ENCODE measurements around the gene KCNMA1. TPM values are rescaled to one million over a fixed set of nuclear protein-coding genes. Genes with fewer than 3 reads are reported as not detected.

The KCNMA1 gene
- total RNA-seq, 1 experiment from 2014 or later: 0.49 TPM

DNA sequence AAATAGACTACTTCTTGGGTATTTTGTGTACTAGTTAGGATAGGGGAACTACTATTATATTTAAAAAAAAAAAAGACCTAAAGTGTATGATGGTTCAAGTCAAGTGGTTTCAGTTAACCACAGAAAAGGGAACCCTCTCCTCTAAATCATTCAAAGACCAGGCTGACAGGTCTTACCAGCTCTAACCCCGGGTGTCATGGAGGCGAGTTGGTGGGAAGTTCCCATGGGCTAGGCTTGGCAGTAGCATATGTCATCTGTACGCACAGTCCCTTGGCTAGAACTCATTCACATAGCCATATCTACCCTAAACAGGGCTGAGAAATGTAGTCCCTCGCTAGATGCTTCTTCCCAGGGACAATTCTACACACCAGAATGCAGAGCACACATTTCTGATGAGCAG is 37.7 kb upstream of the KCNMA1 start:
- Histone ChIP-seq H3K79me2 (ENCODE audit: insufficient read depth, low read length) (no peaks in the 10 kb centered on the region), H3K9me3 (ENCODE audit: control insufficient read depth in 1 of 2, insufficient read depth in 1 of 2, low read depth in 1 of 2, low read length in 2 of 2) (no peaks in the 10 kb centered on the region), H2AFZ (ENCODE audit: low read depth, low read length, poor library complexity, severe bottlenecking) (no peak overlapping the region), H3K9ac (ENCODE audit: low read length) (no peak overlapping the region), H3K4me3 (replicated peaks in 1 of 2; ENCODE audit: low read depth in 1 of 2, low read length in 2 of 2) (no peak overlapping the region), H3K9me2 (ENCODE audit: insufficient read depth) (no peaks in the 10 kb centered on the region), H3K27me3 (ENCODE audit: insufficient read depth, low read length) (peaks cover 10% of the 10 kb centered on the region), H3K27ac (ENCODE audit: low read depth, low read length) (no peak overlapping the region), H3K4me2 (ENCODE audit: low read length) (no peak overlapping the region), H3K36me3 (ENCODE audit: control insufficient read depth in 1 of 2, insufficient read depth in 2 of 2, low read length in 2 of 2) (no peaks in the 10 kb centered on the region), H3K4me1 (ENCODE audit: control insufficient read depth in 1 of 2, insufficient read depth in 2 of 2, low read length in 2 of 2) (no peaks in the 10 kb centered on the region; a peak in 1 of 4 replicates), H4K20me1 (ENCODE audit: insufficient read depth) (no peaks in the 10 kb centered on the region)
- TF ChIP-seq POLR2A (IDR thresholded peaks at IDR 0.05; ENCODE audit: borderline replicate concordance, extremely low read depth, insufficient read depth, insufficient read length): no peak
- TF ChIP-seq ZFX (IDR thresholded peaks at IDR 0.05): no peak
- TF ChIP-seq RAD21 (IDR thresholded peaks at IDR 0.05; ENCODE audit: low read depth): no peak
- ATAC-seq: no peak
- BruUV-seq (replicated peaks): no TSS peak
- intact Hi-C loops (cut with micrococcal nuclease): no loop called here
- ChIA-PET RAD21 (ENCODE audit: low non-redundant PET in 1 of 2, low total read pairs in 2 of 2, uncharacterized antibody in 2 of 2, unreplicated experiment in 2 of 2) (no interaction called here), CTCF (no interaction called here), POLR2A (no interaction called here)
- no peak for DNase-seq (ENCODE audit: low read depth, low spot score)

DNA sequence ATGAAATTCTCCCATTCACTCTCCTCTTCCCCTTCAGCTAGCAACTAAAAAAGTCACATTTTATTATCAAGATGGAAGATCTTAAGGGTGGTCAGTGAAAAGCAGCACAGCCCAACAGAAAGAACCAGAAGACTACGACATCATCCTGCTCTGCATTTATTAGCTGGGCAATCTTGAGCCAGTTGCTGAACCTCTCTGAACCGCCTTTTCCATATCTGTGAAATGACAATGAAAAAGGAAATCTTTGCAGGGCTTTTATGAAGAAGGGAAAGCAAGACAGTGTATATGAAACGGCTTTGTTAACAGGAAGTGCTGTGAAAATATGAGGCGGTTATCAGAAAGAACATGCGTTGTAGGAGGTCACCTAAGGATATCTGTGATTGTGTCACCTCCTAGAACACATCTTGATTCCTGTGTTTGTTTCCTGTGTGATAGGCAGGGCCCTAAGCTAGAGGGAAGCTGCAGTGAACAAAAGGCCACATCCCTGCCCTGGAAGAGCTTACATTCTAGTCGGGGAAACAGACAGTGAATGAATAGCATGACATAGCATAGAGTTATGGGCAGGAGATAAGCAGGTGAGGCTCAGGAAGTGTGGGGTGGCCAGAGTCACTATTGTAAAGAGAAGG is 36.0 kb upstream of the KCNMA1 start:
- ChIA-PET RAD21 (ENCODE audit: low non-redundant PET in 1 of 2, low total read pairs in 2 of 2, uncharacterized antibody in 2 of 2, unreplicated experiment in 2 of 2) (no interaction called here), POLR2A (no interaction called here), CTCF (no interaction called here)
- DNase-seq (ENCODE audit: low read depth, low spot score) (no peak), ATAC-seq (no peak)
- H3K27me3 ChIP-seq (ENCODE audit: insufficient read depth, low read length): peaks cover 16% of the 10 kb centered on the region; the same call in 1 of the 2 replicates
- TF ChIP-seq RAD21 (IDR thresholded peaks at IDR 0.05; ENCODE audit: low read depth) (no peak), SP1 (IDR thresholded peaks at IDR 0.05; ENCODE audit: low read depth) (no peak), EZH2phosphoT487 (IDR thresholded peaks at IDR 0.05; ENCODE audit: borderline replicate concordance) (no peak), CEBPB (IDR thresholded peaks at IDR 0.05; ENCODE audit: low read depth) (no peak), TCF7L2 (IDR thresholded peaks at IDR 0.05; ENCODE audit: borderline replicate concordance, extremely low read depth, insufficient read depth, insufficient read length) (no peak), ZFX (IDR thresholded peaks at IDR 0.05) (no peak), ELF1 (IDR thresholded peaks at IDR 0.05; ENCODE audit: borderline replicate concordance, low read depth) (no peak), ZNF274 (IDR thresholded peaks at IDR 0.05; ENCODE audit: low read depth, low read length) (no peak), CBX3 (IDR thresholded peaks at IDR 0.05; ENCODE audit: low read depth) (no peak), EGR1 (IDR thresholded peaks at IDR 0.05; ENCODE audit: low read depth) (no peak), YY1 (IDR thresholded peaks at IDR 0.05; ENCODE audit: extremely low read depth, insufficient replicate concordance, low read depth, low read length) (no peak)
- TF ChIP-seq, protein P1, sequence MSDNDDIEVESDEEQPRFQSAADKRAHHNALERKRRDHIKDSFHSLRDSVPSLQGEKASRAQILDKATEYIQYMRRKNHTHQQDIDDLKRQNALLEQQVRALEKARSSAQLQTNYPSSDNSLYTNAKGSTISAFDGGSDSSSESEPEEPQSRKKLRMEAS (IDR thresholded peaks at IDR 0.05): no peak
- TF ChIP-seq, protein P2, sequence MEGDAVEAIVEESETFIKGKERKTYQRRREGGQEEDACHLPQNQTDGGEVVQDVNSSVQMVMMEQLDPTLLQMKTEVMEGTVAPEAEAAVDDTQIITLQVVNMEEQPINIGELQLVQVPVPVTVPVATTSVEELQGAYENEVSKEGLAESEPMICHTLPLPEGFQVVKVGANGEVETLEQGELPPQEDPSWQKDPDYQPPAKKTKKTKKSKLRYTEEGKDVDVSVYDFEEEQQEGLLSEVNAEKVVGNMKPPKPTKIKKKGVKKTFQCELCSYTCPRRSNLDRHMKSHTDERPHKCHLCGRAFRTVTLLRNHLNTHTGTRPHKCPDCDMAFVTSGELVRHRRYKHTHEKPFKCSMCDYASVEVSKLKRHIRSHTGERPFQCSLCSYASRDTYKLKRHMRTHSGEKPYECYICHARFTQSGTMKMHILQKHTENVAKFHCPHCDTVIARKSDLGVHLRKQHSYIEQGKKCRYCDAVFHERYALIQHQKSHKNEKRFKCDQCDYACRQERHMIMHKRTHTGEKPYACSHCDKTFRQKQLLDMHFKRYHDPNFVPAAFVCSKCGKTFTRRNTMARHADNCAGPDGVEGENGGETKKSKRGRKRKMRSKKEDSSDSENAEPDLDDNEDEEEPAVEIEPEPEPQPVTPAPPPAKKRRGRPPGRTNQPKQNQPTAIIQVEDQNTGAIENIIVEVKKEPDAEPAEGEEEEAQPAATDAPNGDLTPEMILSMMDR (IDR thresholded peaks at IDR 0.05 in 2 of 3, conservative IDR thresholded peaks at IDR 0.05 in 1 of 3; ENCODE audit: borderline replicate concordance in 1 of 3, insufficient read depth in 1 of 3, low read depth in 2 of 3, low read length in 2 of 3): no peak
- TF ChIP-seq, protein P3, sequence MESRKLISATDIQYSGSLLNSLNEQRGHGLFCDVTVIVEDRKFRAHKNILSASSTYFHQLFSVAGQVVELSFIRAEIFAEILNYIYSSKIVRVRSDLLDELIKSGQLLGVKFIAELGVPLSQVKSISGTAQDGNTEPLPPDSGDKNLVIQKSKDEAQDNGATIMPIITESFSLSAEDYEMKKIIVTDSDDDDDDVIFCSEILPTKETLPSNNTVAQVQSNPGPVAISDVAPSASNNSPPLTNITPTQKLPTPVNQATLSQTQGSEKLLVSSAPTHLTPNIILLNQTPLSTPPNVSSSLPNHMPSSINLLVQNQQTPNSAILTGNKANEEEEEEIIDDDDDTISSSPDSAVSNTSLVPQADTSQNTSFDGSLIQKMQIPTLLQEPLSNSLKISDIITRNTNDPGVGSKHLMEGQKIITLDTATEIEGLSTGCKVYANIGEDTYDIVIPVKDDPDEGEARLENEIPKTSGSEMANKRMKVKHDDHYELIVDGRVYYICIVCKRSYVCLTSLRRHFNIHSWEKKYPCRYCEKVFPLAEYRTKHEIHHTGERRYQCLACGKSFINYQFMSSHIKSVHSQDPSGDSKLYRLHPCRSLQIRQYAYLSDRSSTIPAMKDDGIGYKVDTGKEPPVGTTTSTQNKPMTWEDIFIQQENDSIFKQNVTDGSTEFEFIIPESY (IDR thresholded peaks at IDR 0.05; ENCODE audit: extremely low read depth, insufficient replicate concordance, low read length): no peak
- no peaks in the 10 kb centered on the region for H3K9me3 ChIP-seq (ENCODE audit: control insufficient read depth in 1 of 2, insufficient read depth in 1 of 2, low read depth in 1 of 2, low read length in 2 of 2)
- H3K9me2 ChIP-seq (ENCODE audit: insufficient read depth): no peaks in the 10 kb centered on the region
- no peaks in the 10 kb centered on the region for H4K20me1 ChIP-seq (ENCODE audit: insufficient read depth)
- H3K79me2 ChIP-seq (ENCODE audit: insufficient read depth, low read length): no peaks in the 10 kb centered on the region
- H3K4me1 ChIP-seq (ENCODE audit: control insufficient read depth in 1 of 2, insufficient read depth in 2 of 2, low read length in 2 of 2): no peaks in the 10 kb centered on the region; a peak in 1 of 4 replicates
- H2AFZ ChIP-seq (ENCODE audit: low read depth, low read length, poor library complexity, severe bottlenecking): no peak overlapping the region
- BruUV-seq (replicated peaks): no TSS peak
- H3K27ac ChIP-seq (ENCODE audit: low read depth, low read length): no peak overlapping the region
- H3K4me3 ChIP-seq (replicated peaks in 1 of 2; ENCODE audit: low read depth in 1 of 2, low read length in 2 of 2): no peak overlapping the region
- no peak overlapping the region for H3K4me2 ChIP-seq (ENCODE audit: low read length)
- no peaks in the 10 kb centered on the region for H3K36me3 ChIP-seq (ENCODE audit: control insufficient read depth in 1 of 2, insufficient read depth in 2 of 2, low read length in 2 of 2)
- intact Hi-C loops (cut with micrococcal nuclease): no loop called here
- no peak overlapping the region for H3K9ac ChIP-seq (ENCODE audit: low read length)

Data from HCT116 (cell line).